Measurements from ENCODE around the gene RNASE13.

- TF ChIP-seq GLIS3 (CRISPR knock-in tag; IDR thresholded peaks at IDR 0.05) = no peak
- TF ChIP-seq SNAI2 (CRISPR knock-in tag; IDR thresholded peaks at IDR 0.05) = no peak
- no peak for TF ChIP-seq ZFP30 (CRISPR knock-in tag; IDR thresholded peaks at IDR 0.05)
- no peak for TF ChIP-seq OSR1 (CRISPR knock-in tag; IDR thresholded peaks at IDR 0.05)
- no peak for TF ChIP-seq ZFP3 (CRISPR knock-in tag; IDR thresholded peaks at IDR 0.05)
- TF ChIP-seq ZC3H10 (CRISPR knock-in tag; IDR thresholded peaks at IDR 0.05) = no peak
- TF ChIP-seq CREB5 (CRISPR knock-in tag; IDR thresholded peaks at IDR 0.05; ENCODE audit: low read depth) = no peak
Observed at GRCh38 chr14:20999591-20999990, 35.0 kb downstream of the RNASE13 start.

All from SK-N-SH treated with all-trans-retinoic acid at 6 μM for 48 hours (cell line).